IMR-90 (cell line): ENCODE measurements around the gene POLRMT.
"Not testable (repeated sequence)": the region's sequence is repeated elsewhere in the genome, so short reads cannot be mapped to it uniquely, and the experiment has no call there.

Experiments used
- CEBPB ChIP-seq: IDR thresholded peaks from 2 replicates; pipeline ENCODE4 v1.6.1; 2012; ENCODE audit warnings: low read depth, low read length, improper control_type of control experiment
- CTCF ChIP-seq: conservative IDR thresholded peaks from 2 replicates; pipeline ENCODE4 v1.5.1; 2012; ENCODE audit warnings: mild to moderate bottlenecking, low read depth, low read length, improper control_type of control experiment
- FOS ChIP-seq: fragments of 150-350 bp; IDR thresholded peaks from 2 replicates; pipeline ENCODE4 v1.6.1; 2016; ENCODE audit warnings: low read depth, low read length
- MAFK ChIP-seq: IDR thresholded peaks from 2 replicates; pipeline ENCODE4 v1.6.1; 2012; ENCODE audit warnings: low read depth, low read length, improper control_type of control experiment
- MAZ ChIP-seq: IDR thresholded peaks from 2 replicates; pipeline ENCODE4 v1.6.1; 2012; ENCODE audit warnings: low read depth, mild to moderate bottlenecking, low read length, improper control_type of control experiment, moderate library complexity, borderline replicate concordance
- MXI1 ChIP-seq: IDR thresholded peaks from 2 replicates; pipeline ENCODE4 v1.6.1; 2012; ENCODE audit warnings: low read depth, mild to moderate bottlenecking, low read length, moderate library complexity, borderline replicate concordance
- POLR2A ChIP-seq: IDR thresholded peaks from 2 replicates; pipeline ENCODE4 v1.6.1; 2012; ENCODE audit warnings: mild to moderate bottlenecking, low read depth, low read length
- RAD21 ChIP-seq: IDR thresholded peaks from 2 replicates; pipeline ENCODE4 v1.6.1; 2012; ENCODE audit warnings: low read length, improper control_type of control experiment
- RCOR1 ChIP-seq: IDR thresholded peaks from 2 replicates; pipeline ENCODE4 v1.6.1; 2012; ENCODE audit warnings: mild to moderate bottlenecking, low read length, improper control_type of control experiment; ENCODE audit not compliant: insufficient replicate concordance
- RFX5 ChIP-seq: IDR thresholded peaks from 2 replicates; pipeline ENCODE4 v1.8.0; 2012; ENCODE audit warnings: low read depth, mild to moderate bottlenecking, low read length, moderate library complexity
- SMC3 ChIP-seq: fragments of 150-350 bp; IDR thresholded peaks from 2 replicates; pipeline ENCODE4 v1.6.1; 2016; ENCODE audit warnings: low read depth, mild to moderate bottlenecking, antibody characterized with exemption, low read length, moderate library complexity
- USF2 ChIP-seq: fragments of 150-350 bp; IDR thresholded peaks from 2 replicates; pipeline ENCODE4 v1.6.1; 2017; ENCODE audit warnings: mild to moderate bottlenecking, antibody characterized with exemption, low read length, low read depth

- not testable (repeated sequence) for TF ChIP-seq CTCF, FOS, SMC3, RCOR1, POLR2A, USF2, RAD21, CEBPB, MAZ, MAFK, RFX5, MXI1
Measured at GRCh38 chr19:603302-603639, 30.1 kb downstream of the POLRMT start.
